ENCODE measurements around the gene APOL3. TPM values are rescaled to one million over a fixed set of nuclear protein-coding genes. Genes with fewer than 3 reads are reported as not detected.
A peak's percentile ranks its signal among the peaks of the same experiment; 100 is the strongest.

The APOL3 gene
- total and polyA plus RNA-seq, 2 of the 13 experiments (the other 11 are each of a cell fraction or from before 2014, with no cell fraction given) = 3.8 to 5.4 TPM

DNA sequence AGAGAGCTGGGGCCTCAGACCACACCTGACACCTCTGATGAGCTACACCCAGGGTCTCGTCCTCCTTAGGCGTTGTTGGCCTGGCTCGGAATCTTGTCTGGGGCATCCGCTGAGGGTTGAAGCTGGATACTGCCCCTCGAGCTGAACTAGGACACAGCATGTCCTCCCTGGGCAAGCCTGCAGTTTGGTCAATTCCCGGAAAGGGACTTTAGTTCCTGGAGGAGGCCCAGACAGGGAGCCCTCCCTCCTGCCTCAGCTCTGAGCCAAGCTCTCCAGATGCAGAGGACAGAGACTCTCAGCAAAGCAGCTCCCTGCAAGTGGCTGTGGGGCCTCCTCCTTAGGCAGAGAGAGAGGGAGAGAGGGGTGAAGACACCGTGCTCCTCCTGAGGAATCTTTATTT, 4.9 kb downstream of the APOL3 start (continued):
- TF ChIP-seq ZNF33A (CRISPR knock-in tag; IDR thresholded peaks at IDR 0.05; ENCODE audit: borderline replicate concordance) (no peak), NAIF1 (CRISPR knock-in tag; IDR thresholded peaks at IDR 0.05; ENCODE audit: borderline replicate concordance) (no peak), TFDP2 (CRISPR knock-in tag; IDR thresholded peaks at IDR 0.05) (no peak), HIC2 (CRISPR knock-in tag; IDR thresholded peaks at IDR 0.05; ENCODE audit: low read depth) (no peak; the same call in 1 of the 2 replicates), DRAP1 (CRISPR knock-in tag; IDR thresholded peaks at IDR 0.05) (no peak), FOXA1 (IDR thresholded peaks at IDR 0.05) (no peak), FOXA1 (CRISPR knock-in tag; IDR thresholded peaks at IDR 0.05) (no peak), NCOR1 (IDR thresholded peaks at IDR 0.05; ENCODE audit: borderline replicate concordance, low read length) (no peak), NR2F1 (CRISPR knock-in tag; IDR thresholded peaks at IDR 0.05) (no peak), ZNF790 (CRISPR knock-in tag; IDR thresholded peaks at IDR 0.05; ENCODE audit: borderline replicate concordance) (no peak), PRDM4 (CRISPR knock-in tag; IDR thresholded peaks at IDR 0.05; ENCODE audit: borderline replicate concordance) (no peak), PAXIP1 (CRISPR knock-in tag; conservative IDR thresholded peaks at IDR 0.05) (peak; percentile 35), IKZF4 (CRISPR knock-in tag; IDR thresholded peaks at IDR 0.05; ENCODE audit: borderline replicate concordance, low read depth, not compliant biosample characterization) (no peak), NFE2 (CRISPR knock-in tag; IDR thresholded peaks at IDR 0.05) (no peak), E2F2 (CRISPR knock-in tag; IDR thresholded peaks at IDR 0.05; ENCODE audit: borderline replicate concordance) (no peak), RNF2 (conservative IDR thresholded peaks at IDR 0.05; ENCODE audit: low read depth) (no peak), CEBPB (IDR thresholded peaks at IDR 0.05; ENCODE audit: borderline replicate concordance, low read depth, low read length) (no peak), XBP1 (CRISPR knock-in tag; IDR thresholded peaks at IDR 0.05) (no peak), KLF15 (CRISPR knock-in tag; IDR thresholded peaks at IDR 0.05; ENCODE audit: borderline replicate concordance) (no peak)

All from HepG2 (cell line).